H1 (cell line): ENCODE data around the gene SLC25A39. TPM values are rescaled to one million over a fixed set of nuclear protein-coding genes. Genes with fewer than 3 reads are reported as not detected.

Experiments
- CTCF ChIA-PET: fragments of 300-600 bp; sonication (Branson Sonifier 250); formaldehyde crosslinking; loops from one replicate; lab custom pipeline; 2021; ENCODE audit not compliant: partially characterized antibody; lab: Charles Lee
- POLR2A ChIA-PET: fragments of 300-600 bp; sonication (Branson Sonifier 250); formaldehyde crosslinking; loops from one replicate; lab custom pipeline; 2021; ENCODE audit warnings: inconsistent platforms; ENCODE audit not compliant: partially characterized antibody; lab: Charles Lee
- DNase-seq, 2 experiments: peaks; one replicate each; pipeline versions ENCODE4 v3.0.0 to v3.0.0-alpha.2; 2010 to 2022; ENCODE audit warnings: low spot score in 2 of 2, low read depth in 1 of 2, mixed read lengths in 1 of 2
- FAIRE-seq: peaks from 2 replicates; lab custom pipeline; 2011; peaks lifted over from hg19 to GRCh38; lab: Jason Lieb, UNC
- H2AFZ ChIP-seq: 2 replicates; pipeline ENCODE4 v1.8.1; 2012; ENCODE audit warnings: low read length, inconsistent platforms
- H2AK5ac ChIP-seq: 2 replicates; pipeline ENCODE4 v1.6.1; 2013; ENCODE audit warnings: low read depth, low read length
- H2BK120ac ChIP-seq: replicated peaks from 2 replicates; pipeline ENCODE3; 2013; ENCODE audit warnings: low read depth, low read length, inconsistent platforms
- H2BK12ac ChIP-seq: 2 replicates; pipeline ENCODE4 v1.6.1; 2013; ENCODE audit warnings: low read depth, low read length
- H2BK15ac ChIP-seq: 2 replicates; pipeline ENCODE4 v1.6.1; 2013; ENCODE audit warnings: low read length
- H2BK20ac ChIP-seq: 2 replicates; pipeline ENCODE4 v1.6.1; 2013; ENCODE audit warnings: low read length
- H2BK5ac ChIP-seq: 2 replicates; pipeline ENCODE4 v1.6.1; 2013; ENCODE audit warnings: low read depth, low read length
- H3K14ac ChIP-seq: 2 replicates; pipeline ENCODE4 v1.6.1; 2013; ENCODE audit warnings: inconsistent platforms; ENCODE audit not compliant: insufficient read length
- H3K18ac ChIP-seq: 2 replicates; pipeline ENCODE4 v1.6.1; 2013; ENCODE audit warnings: low read length; ENCODE audit errors: extremely low read depth
- H3K23ac ChIP-seq: 2 replicates; pipeline ENCODE4 v1.6.1; 2013; ENCODE audit warnings: inconsistent platforms; ENCODE audit not compliant: insufficient read length
- H3K23me2 ChIP-seq: 2 replicates; pipeline ENCODE4 v1.6.1; 2013; ENCODE audit warnings: low read depth, low read length
- H3K27ac ChIP-seq: 2 replicates; pipeline ENCODE4 v1.6.1; 2011; ENCODE audit warnings: low read depth, low read length, inconsistent platforms
- H3K27me3 ChIP-seq, 4 experiments: replicated peaks in 1 of 4; 1 replicate in 1 of 4; 2 replicates in 3 of 4; pipeline versions ENCODE4 v1.6.1 to v1.8.1; 2011 to 2013; ENCODE audit warnings: low read length in 3 of 4, mild to moderate bottlenecking in 3 of 4, inconsistent platforms in 2 of 4, mixed read lengths in 2 of 4, moderate library complexity in 1 of 4; ENCODE audit not compliant: control insufficient read depth in 3 of 4, insufficient read depth in 3 of 4; ENCODE audit errors: extremely low read depth in 1 of 4
- H3K36me3 ChIP-seq, 4 experiments: 2 replicates each; pipeline versions ENCODE4 v1.6.1 to v1.8.1; 2011 to 2013; ENCODE audit warnings: mild to moderate bottlenecking in 4 of 4, low read length in 3 of 4, moderate library complexity in 2 of 4, control low read depth in 1 of 4, inconsistent platforms in 1 of 4; ENCODE audit not compliant: insufficient read depth in 4 of 4, control insufficient read depth in 2 of 4
- H3K4ac ChIP-seq: replicated peaks from 2 replicates; pipeline ENCODE3; 2013; ENCODE audit warnings: low read length, low read depth, mixed read lengths, inconsistent platforms; ENCODE audit not compliant: insufficient read length
- H3K4me1 ChIP-seq, 4 experiments: replicated peaks in 1 of 4; 1 replicate in 1 of 4; 2 replicates in 3 of 4; pipeline versions ENCODE4 v1.6.1 to v1.8.1; 2011 to 2013; ENCODE audit warnings: low read length in 3 of 4, inconsistent platforms in 2 of 4, mixed read lengths in 1 of 4; ENCODE audit not compliant: insufficient read depth in 4 of 4, control insufficient read depth in 3 of 4
- H3K4me2 ChIP-seq, 2 experiments: 2 replicates each; pipeline versions ENCODE4 v1.6.1 to v1.8.1; 2011 to 2013; ENCODE audit warnings: low read depth in 2 of 2, low read length in 2 of 2, control low read depth in 1 of 2, inconsistent platforms in 1 of 2, mild to moderate bottlenecking in 1 of 2; ENCODE audit not compliant: insufficient read depth in 1 of 2
- H3K4me3 ChIP-seq, 4 experiments: fragments of 200-600, 300-600 bp in 1 of 4; sonication (generic), shearing (Covaris generic), sonication (Bioruptor Twin) in 1 of 4; 2 replicates each; pipeline versions ENCODE4 v1.5.1 to v1.8.1; 2011 to 2016; ENCODE audit warnings: low read length in 4 of 4, low read depth in 3 of 4, control low read depth in 2 of 4, inconsistent platforms in 2 of 4, mild to moderate bottlenecking in 2 of 4, mixed read lengths in 1 of 4, moderate library complexity in 1 of 4; ENCODE audit not compliant: insufficient read depth in 2 of 4; ENCODE audit errors: extremely low read depth in 1 of 4
- H3K56ac ChIP-seq: replicated peaks from 2 replicates; pipeline ENCODE3; 2013; ENCODE audit warnings: low read depth, mild to moderate bottlenecking, mixed read lengths, low read length, inconsistent platforms; ENCODE audit not compliant: insufficient read length
- H3K79me1 ChIP-seq: 2 replicates; pipeline ENCODE4 v1.6.1; 2013; ENCODE audit warnings: low read depth, low read length, control low read depth
- H3K79me2 ChIP-seq, 2 experiments: 2 replicates each; pipeline versions ENCODE4 v1.6.1 to v1.8.1; 2012 to 2013; ENCODE audit warnings: low read length in 2 of 2, mild to moderate bottlenecking in 2 of 2, inconsistent platforms in 1 of 2; ENCODE audit not compliant: insufficient read depth in 2 of 2, control insufficient read depth in 1 of 2
- H3K9ac ChIP-seq, 4 experiments: replicated peaks in 1 of 4; 1 replicate in 1 of 4; 2 replicates in 3 of 4; pipeline versions ENCODE4 v1.6.1 to v1.8.1; 2011 to 2013; ENCODE audit warnings: low read depth in 3 of 4, low read length in 3 of 4, control low read depth in 2 of 4, mild to moderate bottlenecking in 2 of 4, moderate library complexity in 2 of 4, inconsistent platforms in 1 of 4; ENCODE audit errors: extremely low read depth in 1 of 4
- H3K9me3 ChIP-seq, 2 experiments: 2 replicates each; pipeline versions ENCODE4 v1.6.1 to v1.8.1; 2012 to 2013; ENCODE audit warnings: mild to moderate bottlenecking in 2 of 2, moderate library complexity in 2 of 2, control low read depth in 1 of 2, inconsistent platforms in 1 of 2, low read depth in 1 of 2, low read length in 1 of 2, mixed read lengths in 1 of 2; ENCODE audit not compliant: insufficient read depth in 2 of 2
- H4K20me1 ChIP-seq, 2 experiments: replicated peaks in 1 of 2; 2 replicates each; pipeline versions ENCODE3 to v1.8.1; 2011 to 2013; ENCODE audit warnings: inconsistent platforms in 2 of 2, low read length in 2 of 2, mild to moderate bottlenecking in 1 of 2; ENCODE audit not compliant: insufficient read depth in 2 of 2, control insufficient read depth in 1 of 2
- H4K5ac ChIP-seq: 2 replicates; pipeline ENCODE4 v1.6.1; 2013; ENCODE audit warnings: low read length, low read depth, mixed read lengths, inconsistent platforms; ENCODE audit not compliant: insufficient read length
- H4K8ac ChIP-seq: 2 replicates; pipeline ENCODE4 v1.8.0; 2013; ENCODE audit warnings: mild to moderate bottlenecking, moderate library complexity, low read length, inconsistent platforms; ENCODE audit not compliant: insufficient read depth; ENCODE audit errors: extremely low read depth
- H4K91ac ChIP-seq: replicated peaks from 2 replicates; pipeline ENCODE3; 2013; ENCODE audit warnings: low read length, mixed read lengths, inconsistent platforms; ENCODE audit not compliant: insufficient read length
- CBX5 ChIP-seq: fragments of 300-800, 300-1000 bp; sonication (generic); IDR thresholded peaks from 2 replicates; pipeline ENCODE4 v1.7.1; 2016; ENCODE audit warnings: antibody characterized with exemption, low read length, low read depth
- CBX8 ChIP-seq: fragments of 300-800, 300-1000 bp; sonication (generic); IDR thresholded peaks from 2 replicates; pipeline ENCODE4 v1.7.1; 2016; ENCODE audit warnings: low read depth, low read length, borderline replicate concordance
- EP300 ChIP-seq, 2 experiments: IDR thresholded peaks; 1 replicate in 1 of 2; 2 replicates in 1 of 2; pipeline ENCODE4 v1.6.1; 2011 to 2012; ENCODE audit warnings: low read depth in 2 of 2, low read length in 2 of 2, mild to moderate bottlenecking in 2 of 2, borderline replicate concordance in 1 of 2, inconsistent platforms in 1 of 2, moderate library complexity in 1 of 2
- GABPA ChIP-seq: IDR thresholded peaks from 2 replicates; pipeline ENCODE4 v1.6.1; 2011; ENCODE audit warnings: mild to moderate bottlenecking, low read length, moderate library complexity, borderline replicate concordance; ENCODE audit not compliant: insufficient read depth
- HDAC6 ChIP-seq: IDR thresholded peaks from one replicate; pipeline ENCODE4 v1.7.1; 2012; ENCODE audit warnings: low read depth, mild to moderate bottlenecking, inconsistent platforms, low read length, moderate library complexity
- KDM4A ChIP-seq: IDR thresholded peaks from one replicate; pipeline ENCODE4 v1.7.1; 2012; ENCODE audit warnings: low read depth, mild to moderate bottlenecking, moderate library complexity, low read length, inconsistent platforms; ENCODE audit not compliant: severe bottlenecking
- RNF2 ChIP-seq: fragments of 200-900, 300-1000 bp; sonication (generic); IDR thresholded peaks from 2 replicates; pipeline ENCODE4 v1.7.1; 2016; ENCODE audit warnings: borderline replicate concordance, low read depth, mild to moderate bottlenecking, antibody characterized with exemption, low read length; ENCODE audit not compliant: poor library complexity, severe bottlenecking; ENCODE audit errors: missing control alignments
- SAP30 ChIP-seq: fragments of 300-600 bp; sonication (generic); IDR thresholded peaks from 2 replicates; pipeline ENCODE4 v1.7.1; 2012; ENCODE audit warnings: low read length, moderate library complexity, mild to moderate bottlenecking, inconsistent platforms; ENCODE audit not compliant: insufficient read depth, insufficient replicate concordance
- SP4 ChIP-seq: IDR thresholded peaks from 2 replicates; pipeline ENCODE4 v1.6.1; 2012; ENCODE audit warnings: low read length, inconsistent platforms
- TBP ChIP-seq: IDR thresholded peaks from 2 replicates; pipeline ENCODE4 v1.6.1; 2011; ENCODE audit warnings: low read depth, low read length, improper control_type of control experiment
- TEAD4 ChIP-seq: IDR thresholded peaks from 2 replicates; pipeline ENCODE4 v1.6.1; 2012; ENCODE audit warnings: low read depth, low read length, inconsistent platforms, mixed read lengths
- WGBS, 2 experiments: shearing (Covaris generic) in 1 of 2; methylation state at CpG; one replicate each; pipeline versions ENCODE4 v1.1.6 to v1.1.7; 2013 to 2015; ENCODE audit warnings: low lambda C conversion rate in 2 of 2, mixed read lengths in 2 of 2, inconsistent platforms in 1 of 2, low coverage in 1 of 2, missing lambda C conversion rate in 1 of 2; ENCODE audit not compliant: insufficient replicate concordance in 2 of 2, insufficient coverage in 1 of 2, insufficient read length in 1 of 2; ENCODE audit errors: extremely low coverage in 1 of 2, missing lambda C conversion rate in 1 of 2; 5-methylcytosine and 5-hydroxymethylcytosine counted together
- polyA plus RNA-seq, 7 experiments: library from polyadenylated mRNA; depleted of rRNA in 3 of 7; stranded (reverse) in 5 of 7; unstranded in 2 of 7; fragments of >200 nt in 5 of 7; fragments of 200-250 nt in 2 of 7; gene quantifications; 1 replicate in 5 of 7; 2 replicates in 1 of 7; 4 replicates in 1 of 7; pipeline versions ENCODE4 v1.2.1 to v1.2.3, GENCODE V29; 2011 to 2013; ENCODE audit warnings: missing spikeins in 2 of 7, mixed read lengths in 2 of 7
- total RNA-seq: library from RNA; stranded (reverse); fragmentation: NEBNext Ultra II Directional; extraction: Animal tissue kit (Norgen Biotek cat#: 25700); gene quantifications from 2 replicates; pipeline ENCODE4 v1.2.1, GENCODE V29; 2021

The SLC25A39 gene
- total and polyA plus RNA-seq, 2 of the 8 experiments (the other 6 are each of a cell fraction or from before 2014, with no cell fraction given), result 200 to 291 TPM

DNA sequence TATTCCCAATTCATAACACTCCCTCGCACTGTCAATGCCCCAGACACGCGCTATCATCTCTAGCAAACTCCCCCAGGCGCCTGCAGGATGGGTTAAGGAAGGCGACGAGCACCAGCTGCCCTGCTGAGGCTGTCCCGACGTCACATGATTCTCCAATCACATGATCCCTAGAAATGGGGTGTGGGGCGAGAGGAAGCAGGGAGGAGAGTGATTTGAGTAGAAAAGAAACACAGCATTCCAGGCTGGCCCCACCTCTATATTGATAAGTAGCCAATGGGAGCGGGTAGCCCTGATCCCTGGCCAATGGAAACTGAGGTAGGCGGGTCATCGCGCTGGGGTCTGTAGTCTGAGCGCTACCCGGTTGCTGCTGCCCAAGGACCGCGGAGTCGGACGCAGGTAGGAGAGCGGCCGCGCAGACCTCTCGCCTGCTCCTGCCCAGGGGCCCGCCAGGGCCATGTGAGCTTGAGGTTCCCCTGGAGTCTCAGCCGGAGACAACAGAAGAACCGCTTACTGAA, 20.4 kb upstream of the SLC25A39 start, which contains the start of gene GRN:
TSS of gene GRN (plus strand) at position 364 of the 515 bp plus-strand sequence. CDS start 3,863 bp downstream, outside the sequence.
- H3K14ac ChIP-seq, result no peak within 1 kb of the TSS
- peaks cover 0 to 3% (median 0%) of the 10 kb centered on the region in 4 experiments; a peak in 3 of 7 replicates for H3K27me3 ChIP-seq
- FAIRE-seq (peak; percentile 93), DNase-seq (peak; percentile 89 to 92)
- H3K4me1 ChIP-seq, result peaks cover 0 to 2% (median 0%) of the 10 kb centered on the region in 4 experiments; a peak in 3 of 7 replicates
- 0 out of 2 replicates have a peak within 1 kb of the TSS, but pooled peaks have one; percentile 19 for H2BK5ac ChIP-seq
- 0 out of 2 replicates have a peak within 1 kb of the TSS, but pooled peaks have one; percentile 24 for H2AK5ac ChIP-seq
- no peaks in the 10 kb centered on the region for H3K9me3 ChIP-seq
- peaks cover 4% of the 10 kb centered on the region; the same call in 1 of the 2 replicates for H3K23me2 ChIP-seq
- peak within 1 kb of the TSS in 3 of 4 experiments; percentile 20 to 38 (median 34); a peak in 5 of 7 replicates for H3K9ac ChIP-seq
- H2BK20ac ChIP-seq, result no peak within 1 kb of the TSS
- no peak within 1 kb of the TSS for H3K18ac ChIP-seq
- H4K20me1 ChIP-seq, result peaks cover 0 to 13% of the 10 kb centered on the region in 2 experiments
- POLR2A ChIA-PET, result interaction anchor here (0.6 to 3.4 kb wide), 15 partner anchors 8 to 196 kb away, joined by 3 to 21 read pairs (median 3); partner anchors contain the start of genes SLC25A39 and UBTF
- peak within 1 kb of the TSS; percentile 62 to 90 for H3K4me2 ChIP-seq
- no peak within 1 kb of the TSS for H3K4ac ChIP-seq
- H3K56ac ChIP-seq, result no peak within 1 kb of the TSS
- no peaks in the 10 kb centered on the region for H3K79me1 ChIP-seq
- H3K36me3 ChIP-seq, result no peaks in the 10 kb centered on the region
- 0 out of 2 replicates have a peak within 1 kb of the TSS, but pooled peaks have one; percentile 16 for H3K27ac ChIP-seq
- H2BK12ac ChIP-seq, result 0 out of 2 replicates have a peak within 1 kb of the TSS, but pooled peaks have one; percentile 27
- no peak within 1 kb of the TSS for H4K8ac ChIP-seq
- 1% methylated on average over 26 of the region's 26 CpGs; no CpG with 5 or more reads in 1 of the 2 experiments for WGBS, 2 experiments
- no peak within 1 kb of the TSS for H2BK120ac ChIP-seq
- H3K79me2 ChIP-seq, result peaks cover 0 to 3% of the 10 kb centered on the region in 2 experiments; a peak in 1 of 4 replicates
- CTCF ChIA-PET, result interaction anchor here (0.7 to 3.6 kb wide), 29 partner anchors 10 to 400 kb away, joined by 3 to 70 read pairs (median 6); partner anchors contain the start of gene SLC25A39
- no peak within 1 kb of the TSS for H2AFZ ChIP-seq
- peak within 1 kb of the TSS; percentile 52 to 95 (median 78) for H3K4me3 ChIP-seq
- no peak within 1 kb of the TSS for H4K5ac ChIP-seq
- H3K23ac ChIP-seq, result no peak within 1 kb of the TSS
- H2BK15ac ChIP-seq, result no peak within 1 kb of the TSS
- no peak within 1 kb of the TSS for H4K91ac ChIP-seq
- no peak for TF ChIP-seq RNF2
- peak in 1 of 2 experiments; percentile 67; a peak in 1 of 3 replicates for TF ChIP-seq EP300 (IDR thresholded peaks at IDR 0.05; ENCODE audit: borderline replicate concordance in 1 of 2, low read depth in 2 of 2, low read length in 2 of 2)
- peak; percentile 77 for TF ChIP-seq SAP30
- no peak for TF ChIP-seq CBX5
- TF ChIP-seq TBP, result peak; percentile 90
- TF ChIP-seq HDAC6, result no peak
- TF ChIP-seq CBX8, result no peak
- peak; percentile 99 for TF ChIP-seq SP4
- TF ChIP-seq GABPA, result no peak
- TF ChIP-seq KDM4A, result no peak
- TF ChIP-seq TEAD4, result peak; percentile 87
